ENCODE data around the gene IFIT1B.

Gene IFIT1B

DNA sequence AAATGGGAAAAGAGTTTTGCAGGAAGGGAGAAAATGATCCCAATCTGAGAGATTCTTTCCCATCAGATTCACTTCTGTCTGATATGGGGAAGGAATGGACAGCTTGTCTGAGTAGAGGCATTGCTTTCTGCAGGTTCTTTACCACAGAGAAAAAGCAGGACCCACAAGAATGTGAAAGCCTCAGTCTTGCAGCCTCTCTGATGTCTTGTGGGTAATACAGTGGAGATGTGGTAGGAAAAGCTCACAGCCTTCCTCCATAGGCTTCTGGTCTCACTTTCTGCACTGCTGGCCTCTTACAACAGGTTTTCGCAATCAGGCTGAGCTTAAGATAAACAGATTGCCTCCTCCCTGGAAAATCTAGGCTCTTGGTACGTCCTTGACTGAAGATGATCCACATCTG is 15.1 kb downstream of the IFIT1B start:
- H3K4me3 ChIP-seq (ENCODE audit: low read depth, low read length), result peak overlapping the region; percentile 75
- CTCF ChIA-PET, result interaction anchor here (0.9 to 3.0 kb wide), 8 partner anchors 10 to 179 kb away, joined by 3 to 20 read pairs (median 5); partner anchors contain the start of genes IFIT5 and LIPA
- peak; percentile 77 for DNase-seq (ENCODE audit: low read depth, low spot score)

DNA sequence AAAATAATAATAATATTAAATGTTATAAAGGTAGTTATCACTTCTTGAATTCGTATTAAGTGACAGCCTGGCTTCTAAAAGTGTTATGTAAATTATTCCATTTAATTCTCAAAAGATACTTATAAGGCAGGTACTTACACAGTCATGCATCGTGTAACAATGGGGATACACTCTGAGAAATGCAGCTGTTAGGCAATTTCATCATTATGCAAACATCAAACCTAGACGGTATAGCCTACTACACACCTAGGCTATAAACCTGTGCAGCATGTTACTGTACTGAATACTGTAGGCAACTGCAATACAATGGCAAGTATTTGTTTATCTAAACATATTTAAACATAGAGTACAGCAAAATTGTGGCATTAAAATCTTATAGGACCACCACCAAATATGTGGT is 16.0 kb downstream of the IFIT1B start:
- ChIA-PET POLR2A (no interaction called here), CTCF (interaction anchor here (1.3 to 3.0 kb wide), 4 partner anchors 25 to 180 kb away, joined by 3 to 20 read pairs (median 10); no protein-coding TSS in a partner anchor)
- no peak for DNase-seq (ENCODE audit: low read depth, low spot score)
- TF ChIP-seq, protein P1, sequence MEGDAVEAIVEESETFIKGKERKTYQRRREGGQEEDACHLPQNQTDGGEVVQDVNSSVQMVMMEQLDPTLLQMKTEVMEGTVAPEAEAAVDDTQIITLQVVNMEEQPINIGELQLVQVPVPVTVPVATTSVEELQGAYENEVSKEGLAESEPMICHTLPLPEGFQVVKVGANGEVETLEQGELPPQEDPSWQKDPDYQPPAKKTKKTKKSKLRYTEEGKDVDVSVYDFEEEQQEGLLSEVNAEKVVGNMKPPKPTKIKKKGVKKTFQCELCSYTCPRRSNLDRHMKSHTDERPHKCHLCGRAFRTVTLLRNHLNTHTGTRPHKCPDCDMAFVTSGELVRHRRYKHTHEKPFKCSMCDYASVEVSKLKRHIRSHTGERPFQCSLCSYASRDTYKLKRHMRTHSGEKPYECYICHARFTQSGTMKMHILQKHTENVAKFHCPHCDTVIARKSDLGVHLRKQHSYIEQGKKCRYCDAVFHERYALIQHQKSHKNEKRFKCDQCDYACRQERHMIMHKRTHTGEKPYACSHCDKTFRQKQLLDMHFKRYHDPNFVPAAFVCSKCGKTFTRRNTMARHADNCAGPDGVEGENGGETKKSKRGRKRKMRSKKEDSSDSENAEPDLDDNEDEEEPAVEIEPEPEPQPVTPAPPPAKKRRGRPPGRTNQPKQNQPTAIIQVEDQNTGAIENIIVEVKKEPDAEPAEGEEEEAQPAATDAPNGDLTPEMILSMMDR (IDR thresholded peaks at IDR 0.05; ENCODE audit: insufficient read depth, low read length, missing control alignments), result no peak
- H3K4me3 ChIP-seq (ENCODE audit: low read depth, low read length), result no peak overlapping the region

More for the DNA sequence above, 15.1 kb downstream of the IFIT1B start:
- TF ChIP-seq, protein P1 (IDR thresholded peaks at IDR 0.05; ENCODE audit: insufficient read depth, low read length, missing control alignments), result no peak
- POLR2A ChIA-PET, result interaction anchor here (0.7 to 1.0 kb wide), 2 partner anchors 142 to 253 kb away, joined by 3 to 5 read pairs; no protein-coding TSS in a partner anchor

DNA sequence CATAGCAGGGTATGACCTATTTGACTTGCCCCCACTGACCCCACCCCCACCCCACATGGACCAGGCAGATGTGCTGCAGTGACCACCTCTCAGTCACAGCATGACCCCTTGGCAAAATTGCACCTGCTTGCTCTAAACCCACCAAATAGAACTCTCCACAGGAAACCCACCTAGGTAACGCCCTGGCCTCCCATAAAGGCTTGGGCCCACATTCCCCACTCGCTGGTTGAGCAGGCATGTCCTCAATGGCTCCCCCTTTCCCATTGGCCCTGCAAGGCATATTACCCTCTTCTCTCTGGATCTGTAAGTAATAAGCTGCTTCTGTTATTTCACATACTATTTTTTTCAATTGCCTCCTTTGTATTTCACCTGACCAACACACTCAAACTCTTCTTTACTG is 17.3 kb downstream of the IFIT1B start:
- ChIA-PET CTCF (no interaction called here), POLR2A (no interaction called here)
- H3K4me3 ChIP-seq (ENCODE audit: low read depth, low read length), result no peak overlapping the region
- TF ChIP-seq, protein P1 (IDR thresholded peaks at IDR 0.05; ENCODE audit: insufficient read depth, low read length, missing control alignments), result no peak
- DNase-seq (ENCODE audit: low read depth, low spot score), result no peak

DNA sequence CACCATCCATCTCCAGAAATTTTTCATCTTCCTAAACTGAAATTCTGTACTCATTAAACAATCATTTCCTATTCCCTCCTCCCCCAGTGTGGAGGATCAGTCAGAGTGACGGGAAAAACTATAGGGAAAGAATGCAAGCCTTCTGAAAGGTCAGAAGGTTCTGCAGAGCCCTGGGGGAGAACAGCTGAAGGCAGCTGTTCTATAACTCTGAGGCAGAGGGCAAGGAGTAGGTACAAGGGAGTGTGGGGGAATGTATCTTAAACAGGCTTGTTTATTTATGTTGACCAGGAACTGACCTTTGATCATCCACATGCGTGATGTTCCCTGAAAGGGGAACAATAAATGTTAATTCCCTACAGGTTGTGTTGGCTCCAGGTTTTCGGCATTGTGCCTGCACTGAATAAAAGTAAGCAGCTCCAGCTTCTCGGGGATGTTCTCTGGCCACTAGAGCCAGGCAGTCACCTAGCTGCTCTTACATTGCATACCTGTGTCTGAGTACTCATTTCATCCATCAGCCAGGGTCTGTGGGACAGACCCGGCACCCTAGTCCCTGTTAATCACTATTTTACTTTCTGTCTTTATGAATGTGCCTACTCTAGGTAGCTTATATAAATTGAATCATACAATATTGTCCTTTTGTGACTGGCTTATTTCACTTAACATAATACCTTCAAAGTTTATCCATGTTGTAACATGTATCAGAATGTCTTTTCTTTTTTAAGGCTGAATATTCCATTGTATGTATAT is 20.3 kb downstream of the IFIT1B start:
- no peak overlapping the region for H3K4me3 ChIP-seq (ENCODE audit: low read depth, low read length)
- no peak for DNase-seq (ENCODE audit: low read depth, low spot score)
- CTCF ChIA-PET, result interaction anchor here (1.2 kb wide), 1 partner anchor 181 kb away, joined by 3 read pairs; no protein-coding TSS in a partner anchor
- POLR2A ChIA-PET, result no interaction called here
- TF ChIP-seq, protein P1 (IDR thresholded peaks at IDR 0.05; ENCODE audit: insufficient read depth, low read length, missing control alignments), result no peak

DNA sequence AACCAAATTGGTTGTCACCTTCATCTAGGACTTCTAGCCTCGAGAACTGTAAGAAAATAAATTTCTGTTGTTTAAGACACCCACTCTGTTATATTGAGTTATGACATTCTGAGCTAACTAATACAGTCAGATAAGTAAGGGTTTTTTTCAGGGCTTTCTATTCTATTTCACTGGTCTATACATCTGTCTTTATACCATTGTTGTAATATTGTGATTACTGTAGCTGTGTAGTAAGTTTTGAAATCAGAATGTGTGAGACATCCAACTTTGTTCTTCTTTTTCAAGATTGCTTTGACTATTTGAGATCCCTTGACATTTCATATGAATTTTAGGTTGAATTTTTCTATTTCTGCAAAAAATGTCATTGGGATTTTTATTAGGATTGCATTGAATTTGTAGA is 22.1 kb downstream of the IFIT1B start:
- POLR2A ChIA-PET, result no interaction called here
- TF ChIP-seq, protein P1 (IDR thresholded peaks at IDR 0.05; ENCODE audit: insufficient read depth, low read length, missing control alignments), result no peak
- CTCF ChIA-PET, result interaction anchor here (1.5 kb wide), 1 partner anchor 11 kb away, joined by 5 read pairs; no protein-coding TSS in a partner anchor

DNA sequence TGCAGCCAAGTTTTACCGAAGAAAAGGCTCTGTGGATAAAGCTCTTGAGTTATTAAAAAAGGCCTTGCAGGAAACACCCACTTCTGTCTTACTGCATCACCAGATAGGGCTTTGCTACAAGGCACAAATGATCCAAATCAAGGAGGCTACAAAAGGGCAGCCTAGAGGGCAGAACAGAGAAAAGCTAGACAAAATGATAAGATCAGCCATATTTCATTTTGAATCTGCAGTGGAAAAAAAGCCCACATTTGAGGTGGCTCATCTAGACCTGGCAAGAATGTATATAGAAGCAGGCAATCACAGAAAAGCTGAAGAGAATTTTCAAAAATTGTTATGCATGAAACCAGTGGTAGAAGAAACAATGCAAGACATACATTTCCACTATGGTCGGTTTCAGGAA is 25.2 kb downstream of the IFIT1B start:
- H3K4me3 ChIP-seq (ENCODE audit: low read depth, low read length), result no peak overlapping the region
- ChIA-PET POLR2A (no interaction called here), CTCF (interaction anchor here (0.9 to 2.9 kb wide), 3 partner anchors 10 to 34 kb away, joined by 4 to 12 read pairs (median 11); partner anchors contain the start of genes IFIT1 and IFIT5)
- TF ChIP-seq, protein P1 (IDR thresholded peaks at IDR 0.05; ENCODE audit: insufficient read depth, low read length, missing control alignments), result no peak
- DNase-seq (ENCODE audit: low read depth, low spot score), result no peak

More for the DNA sequence above, 22.1 kb downstream of the IFIT1B start:
- no peak overlapping the region for H3K4me3 ChIP-seq (ENCODE audit: low read depth, low read length)
- DNase-seq (ENCODE audit: low read depth, low spot score), result no peak

All from AG04449 (cell line).